Sciatic nerve (tissue), 2 donors: ENCODE results near the gene GLDN. TPM values are rescaled to one million over a fixed set of nuclear protein-coding genes. Genes with fewer than 3 reads are reported as not detected.

Experiments
- ATAC-seq: fragments of 200-7000 bp; cut with Tn5 transposase; one replicate; pipeline ENCODE4 v1.9.1; 2020; ENCODE audit warnings: mild to moderate bottlenecking, moderate library complexity
- DNase-seq: peaks from one replicate; pipeline ENCODE4 v3.0.0-alpha.2; 2020; ENCODE audit warnings: low spot score
- intact Hi-C: fragments of 100-400 bp; cut with DNase I; formaldehyde crosslinking; loops from one replicate; pipeline ENCODE4 v1.14.2; 2022
- total RNA-seq: library from RNA; stranded (reverse); fragmentation: NEBNext Ultra II Directional; extraction: Animal tissue kit (Norgen Biotek cat#: 25700); gene quantifications from one replicate; pipeline ENCODE4 v1.2.1, GENCODE V29; 2021
- donor health status: DM: no; HTN: no; CAD: no.
- donor health status: DM: no; HTN: no; CAD: no.

GLDN gene
- total RNA-seq, 1 donor from 2014 or later: 94.5 TPM

GRCh38 chr15:51349156-51349844, 7.8 kb downstream of the GLDN start:
- DNase-seq (no peak), ATAC-seq (peak; percentile 83)
- intact Hi-C loops: no loop called here

DNA sequence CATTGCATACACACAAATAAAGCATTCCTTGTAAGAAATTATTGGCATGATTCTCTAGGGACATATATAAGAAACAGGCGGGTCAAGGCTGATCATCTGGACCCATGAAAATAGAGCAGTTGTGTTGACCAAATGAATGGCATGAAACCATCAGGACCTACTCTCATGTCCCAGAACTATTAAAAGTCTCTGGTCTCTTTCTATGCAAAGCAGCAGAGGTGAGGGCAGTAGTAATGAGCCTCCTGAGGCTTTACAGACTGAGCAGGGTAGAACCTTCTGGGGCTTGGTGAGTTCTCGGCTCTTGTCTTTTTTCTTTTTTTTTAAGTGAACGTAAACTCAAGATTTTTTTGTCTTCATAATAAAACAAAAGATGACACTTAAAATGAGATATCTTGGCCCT, 9.3 kb downstream of the GLDN start:
- no peak for DNase-seq
- intact Hi-C loops: no loop called here
- ATAC-seq: no peak

GRCh38 chr15:51353976-51354375, 12.5 kb downstream of the GLDN start:
- ATAC-seq (no peak), DNase-seq (no peak)
- intact Hi-C loops: no loop called here

GRCh38 chr15:51355096-51355495, 13.6 kb downstream of the GLDN start:
- intact Hi-C loops: no loop called here
- DNase-seq (no peak), ATAC-seq (no peak)

GRCh38 chr15:51356147-51356546, 14.7 kb downstream of the GLDN start:
- intact Hi-C loops: no loop called here
- ATAC-seq: no peak
- DNase-seq: no peak

GRCh38 chr15:51356983-51357382, 15.5 kb downstream of the GLDN start:
- DNase-seq: no peak
- ATAC-seq: no peak
- intact Hi-C loops: no loop called here

DNA sequence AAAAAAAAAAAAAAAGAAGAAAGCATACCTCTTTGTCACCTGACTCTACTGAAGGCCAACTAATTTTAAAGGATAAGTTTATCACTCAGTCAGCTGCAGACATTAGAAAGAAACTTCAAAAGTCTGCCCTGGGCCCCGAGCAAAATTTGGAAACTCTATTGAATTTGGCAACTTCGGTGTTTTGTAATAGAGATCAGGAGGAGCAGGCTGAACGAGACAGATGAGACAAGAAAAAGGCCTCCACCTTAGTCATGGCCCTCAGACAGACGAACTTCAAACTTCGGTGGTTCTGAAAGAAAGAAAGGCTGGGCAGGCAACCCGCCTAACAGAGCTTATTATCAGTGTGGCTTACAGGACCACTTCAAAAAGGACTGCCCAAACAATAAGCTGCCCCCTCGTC, 18.5 kb downstream of the GLDN start:
- intact Hi-C loops: no loop called here
- DNase-seq (no peak), ATAC-seq (no peak)

DNA sequence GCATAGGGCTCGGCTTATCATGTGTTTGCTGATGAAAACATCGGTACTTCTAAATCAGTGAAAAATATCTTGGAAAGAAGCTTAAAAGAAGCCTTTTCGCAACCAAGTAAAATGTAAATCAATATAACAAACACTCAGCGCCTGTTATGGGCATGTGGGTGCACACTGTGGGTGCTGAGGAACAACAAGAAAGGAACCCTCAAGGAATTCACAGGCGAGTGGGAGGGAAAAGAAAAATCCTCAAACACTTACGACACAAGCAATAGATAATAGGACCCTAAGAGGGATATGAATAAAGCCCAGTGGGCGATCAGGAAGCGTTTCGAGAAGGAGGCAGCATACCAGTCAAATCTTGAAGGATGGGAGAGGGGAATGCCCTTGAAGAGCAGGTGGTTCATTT, 21.9 kb downstream of the GLDN start:
- intact Hi-C loops: no loop called here
- ATAC-seq: no peak
- DNase-seq: no peak

DNA sequence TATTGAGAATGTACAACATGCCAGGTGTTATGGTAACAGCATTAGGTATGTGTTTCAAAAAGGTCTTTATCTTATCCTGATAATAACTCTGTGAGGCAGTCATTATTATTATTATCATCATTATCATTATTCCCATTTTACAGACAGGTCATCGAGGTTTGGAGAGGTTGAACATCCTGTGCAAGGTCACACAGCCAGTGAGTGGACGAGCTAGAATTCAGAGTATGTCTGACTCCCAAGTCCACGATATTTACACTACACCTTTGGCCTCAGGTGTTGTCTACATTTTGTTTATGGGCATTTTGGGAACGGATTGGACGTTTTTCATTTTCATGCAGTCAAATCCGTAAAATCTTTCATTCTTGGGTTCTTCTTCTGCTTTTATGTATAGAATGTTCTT, 24.0 kb downstream of the GLDN start:
- ATAC-seq (no peak), DNase-seq (no peak)
- intact Hi-C loops: no loop called here

DNA sequence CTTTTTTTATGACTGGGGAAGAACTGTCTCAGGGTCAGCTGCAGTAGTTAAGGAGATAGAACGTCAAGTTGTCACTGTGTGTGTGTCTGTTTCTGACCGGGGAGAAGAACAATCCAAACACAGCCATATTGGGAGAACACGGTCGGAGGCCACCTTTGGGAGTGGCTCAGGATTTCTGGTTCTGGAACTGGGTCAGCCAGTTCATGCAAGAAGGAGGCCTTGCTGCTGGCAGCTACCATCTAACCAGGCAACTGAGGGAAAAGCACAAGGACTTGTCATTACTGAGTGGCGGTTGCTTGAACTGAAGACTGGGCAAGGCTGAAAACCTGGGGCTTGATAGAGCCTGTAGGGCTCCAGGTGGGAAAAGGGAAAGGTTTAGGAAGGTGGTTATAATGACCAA, 24.6 kb downstream of the GLDN start:
- DNase-seq: no peak
- no peak for ATAC-seq
- intact Hi-C loops: no loop called here

GRCh38 chr15:51366920-51367319, 25.5 kb downstream of the GLDN start:
- ATAC-seq (peak; percentile 71), DNase-seq (no peak)
- intact Hi-C loops: no loop called here

DNA sequence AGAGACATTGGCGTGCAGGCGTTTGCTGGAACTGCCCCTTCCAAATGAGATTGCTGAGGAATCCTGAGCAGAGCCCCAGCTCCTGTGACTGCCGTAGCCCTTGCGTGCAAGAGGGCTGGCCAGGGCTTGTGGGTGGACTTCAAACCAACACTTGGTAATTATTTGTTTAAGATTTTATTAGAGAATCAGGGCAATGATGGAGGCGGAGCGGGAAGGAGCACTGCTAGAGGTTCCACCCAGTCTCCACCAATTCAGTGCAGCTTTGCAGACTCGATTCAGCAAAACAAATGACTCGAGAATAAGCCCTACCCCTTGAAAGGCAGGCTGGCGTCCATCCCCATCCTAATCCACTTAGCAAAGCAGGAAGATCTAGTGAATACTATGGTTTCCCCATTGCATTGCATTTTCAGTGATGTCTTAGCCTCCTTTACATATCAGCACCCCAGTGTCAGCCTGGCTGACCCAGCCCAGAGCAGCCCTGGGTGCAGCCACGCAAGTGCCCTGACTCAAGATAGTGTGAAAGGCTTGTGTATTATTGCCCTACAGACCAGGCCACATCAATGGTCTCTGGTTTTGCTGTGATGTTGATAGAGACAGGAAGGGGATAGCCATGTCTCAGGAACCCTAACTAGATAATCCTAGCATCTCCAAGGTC, 26.0 kb downstream of the GLDN start:
- DNase-seq (no peak), ATAC-seq (peak; percentile 42)
- intact Hi-C loops: no loop called here

DNA sequence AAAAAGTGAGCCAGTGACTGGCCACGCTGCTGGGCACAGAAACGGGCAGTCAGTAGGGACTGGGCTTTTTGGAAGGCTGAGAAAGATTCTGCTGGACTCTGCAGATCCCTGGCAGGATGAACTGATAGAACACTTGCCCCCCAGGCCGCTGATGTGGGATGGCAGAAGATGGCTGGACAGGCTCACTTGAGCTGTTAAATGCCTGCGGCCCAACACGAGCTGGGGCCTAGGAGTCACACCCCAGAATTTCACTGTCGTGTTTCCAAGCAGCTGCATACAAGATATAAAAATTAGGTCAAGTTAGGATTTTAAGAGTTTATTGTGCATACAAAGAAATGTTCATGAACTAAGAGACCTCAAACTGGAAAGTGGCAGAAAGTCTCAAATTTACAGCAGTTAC, 26.9 kb downstream of the GLDN start:
- no peak for ATAC-seq
- intact Hi-C loops: no loop called here

GRCh38 chr15:51368751-51369450, 27.4 kb downstream of the GLDN start:
- ATAC-seq: no peak

More for the DNA sequence above, 26.9 kb downstream of the GLDN start:
- no peak for DNase-seq

GRCh38 chr15:51369451-51369761, 28.0 kb downstream of the GLDN start:
- no peak for DNase-seq
- no peak for ATAC-seq
- intact Hi-C loops: no loop called here

More at GRCh38 chr15:51368751-51369450, 27.4 kb downstream of the GLDN start:
- no peak for DNase-seq
- intact Hi-C loops: no loop called here

DNA sequence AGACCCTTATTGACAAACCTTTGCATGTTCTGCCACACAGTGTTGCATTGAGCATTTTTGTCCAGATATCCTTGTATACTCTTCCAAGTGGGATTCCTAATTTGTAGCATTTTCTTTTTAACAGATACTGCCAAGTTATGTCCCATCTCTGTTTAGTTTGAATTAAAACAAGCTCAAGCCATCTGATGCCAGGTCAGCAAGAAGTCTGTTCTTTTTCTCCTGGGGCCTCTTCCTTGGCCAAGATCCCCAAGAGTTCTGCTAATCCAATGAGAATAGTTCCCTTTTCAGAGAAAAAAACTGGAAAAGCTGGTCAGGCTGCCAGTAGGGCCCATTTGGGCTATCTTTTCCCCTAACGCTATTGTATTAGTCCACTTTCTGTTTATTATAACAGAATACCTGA, 29.8 kb downstream of the GLDN start:
- DNase-seq (no peak), ATAC-seq (no peak)
- intact Hi-C loops: no loop called here

DNA sequence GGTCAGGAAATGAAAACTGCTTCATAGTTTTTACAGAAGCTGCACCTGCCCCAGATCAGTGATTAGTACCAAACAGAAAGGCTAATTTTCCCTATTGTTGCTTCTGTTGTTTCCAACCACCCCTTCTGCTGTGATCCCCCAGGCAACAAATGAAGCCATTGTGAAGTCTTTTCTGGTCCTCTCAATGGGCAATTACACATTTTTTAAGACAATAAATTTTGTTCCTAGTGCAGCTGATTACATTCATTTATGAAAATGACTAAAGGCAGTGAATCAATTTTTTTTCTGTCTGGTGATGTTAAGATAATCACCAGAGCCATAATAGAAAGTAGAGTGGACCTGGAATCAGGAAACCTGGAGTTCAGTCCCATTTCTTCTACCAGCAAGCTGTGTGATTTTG, 32.7 kb downstream of the GLDN start:
- no peak for DNase-seq
- no peak for ATAC-seq
- intact Hi-C loops: no loop called here

GRCh38 chr15:51375966-51376640, 34.6 kb downstream of the GLDN start:
- intact Hi-C loops: no loop called here
- DNase-seq: no peak
- no peak for ATAC-seq

DNA sequence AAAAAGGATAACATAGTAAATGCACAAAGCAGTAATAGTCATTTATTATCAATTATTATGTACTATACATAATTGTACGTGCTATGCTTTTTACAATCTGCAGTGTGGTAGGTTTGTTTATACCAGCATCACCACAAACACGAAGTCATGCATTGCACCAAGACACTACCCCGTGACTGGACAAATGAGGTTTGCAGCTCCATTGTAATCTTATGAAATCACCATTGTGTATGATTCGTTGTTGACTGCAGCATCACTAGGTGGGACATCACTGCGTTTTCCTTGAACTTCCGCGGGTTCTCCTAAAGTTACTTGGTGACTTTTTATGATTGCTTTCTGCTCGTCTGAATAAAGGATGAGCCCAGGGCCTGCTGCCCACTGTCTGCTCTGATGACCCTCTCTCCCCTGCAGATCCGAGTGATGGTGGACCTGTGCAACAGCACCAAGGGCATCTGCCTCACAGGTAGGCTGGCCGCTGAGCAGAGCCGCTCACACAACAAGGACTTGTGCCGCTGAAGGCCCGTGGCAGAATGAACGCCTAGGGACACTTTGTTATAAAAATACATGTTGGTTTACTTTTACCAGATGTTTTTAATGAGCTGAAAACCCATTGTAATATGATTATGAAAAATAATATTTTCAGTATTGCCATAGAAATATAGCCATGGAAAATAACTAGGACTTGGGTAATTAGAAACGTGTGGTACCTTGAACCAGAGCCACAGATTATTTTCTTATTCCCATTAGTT, 35.8 kb downstream of the GLDN start:
- intact Hi-C loops: no loop called here
- ATAC-seq: no peak
- no peak for DNase-seq
